ENCODE data around the gene ELOVL1. TPM values are rescaled to one million over a fixed set of nuclear protein-coding genes. Genes with fewer than 3 reads are reported as not detected.

The ELOVL1 gene
- total RNA-seq, 1 experiment from 2014 or later: 21.6 TPM

DNA sequence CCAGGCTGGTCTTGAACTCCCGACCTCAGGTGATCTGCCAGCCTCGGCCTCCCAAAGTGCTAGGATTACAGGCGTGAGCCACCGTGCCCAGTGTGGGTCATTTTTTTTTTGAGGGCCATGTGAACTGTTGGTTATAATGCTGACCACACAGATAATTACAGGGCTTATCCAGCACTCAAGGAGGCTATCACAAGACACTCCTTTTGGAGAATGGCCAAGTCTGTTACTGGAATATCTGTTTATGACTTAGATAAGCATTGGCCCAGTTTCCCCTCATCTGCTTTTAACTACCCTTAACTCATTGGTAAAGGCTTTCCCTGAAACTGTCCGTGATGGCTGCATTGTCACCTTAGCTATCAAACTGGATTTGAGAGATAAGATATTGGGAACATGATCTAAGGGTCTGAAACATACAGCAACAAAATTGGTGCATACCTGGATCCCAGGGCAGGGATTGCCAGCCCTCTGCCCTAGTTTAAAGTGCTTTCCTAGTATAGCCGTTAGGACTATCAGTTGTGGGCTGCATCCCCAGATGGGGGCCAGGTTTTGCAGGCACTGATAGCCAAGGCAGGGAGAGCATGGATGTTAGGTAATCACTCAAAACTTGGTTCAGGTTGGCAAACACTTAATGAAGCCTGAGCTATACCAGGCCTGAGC, 37.5 kb upstream of the ELOVL1 start:
- no peaks in the 10 kb centered on the region for H3K79me1 ChIP-seq (ENCODE audit: insufficient read depth, low read depth, low read length, poor library complexity, severe bottlenecking)
- Mint-ChIP-seq H3K4me1 (no peaks in the 10 kb centered on the region), H3K4me3 (no peak overlapping the region), H3K27ac (no peak overlapping the region; a peak in 1 of 7 replicates), H3K27me3 (ENCODE audit: low read depth) (no peaks in the 10 kb centered on the region), H3K36me3 (ENCODE audit: insufficient read depth in 1 of 3, low read depth in 3 of 3) (peaks cover 4 to 49% (median 28%) of the 10 kb centered on the region in 3 experiments; a peak in 6 of 7 replicates), H3K9me3 (no peaks in the 10 kb centered on the region)
- no peak overlapping the region for H4K5ac ChIP-seq (ENCODE audit: insufficient read length, low read depth, low read length)
- H2BK5ac ChIP-seq (ENCODE audit: insufficient read length, low read length): no peak overlapping the region
- no peaks in the 10 kb centered on the region for H3K27me3 ChIP-seq (ENCODE audit: insufficient read depth, low read length)
- H2BK20ac ChIP-seq (ENCODE audit: low read depth, low read length, poor library complexity, severe bottlenecking): no peak overlapping the region
- no peaks in the 10 kb centered on the region for H3K9me3 ChIP-seq (ENCODE audit: control insufficient read depth, low read depth, low read length)
- H3K79me2 ChIP-seq (ENCODE audit: insufficient read depth, low read length): no peaks in the 10 kb centered on the region; the same call in 1 of the 2 replicates
- no peak overlapping the region for H2AFZ ChIP-seq (ENCODE audit: low read length)
- H4K8ac ChIP-seq (replicated peaks; ENCODE audit: insufficient read length, low read depth, low read length): no peak overlapping the region
- H3K56ac ChIP-seq (ENCODE audit: insufficient read length, low read depth, low read length): no peak overlapping the region
- H2AK5ac ChIP-seq (ENCODE audit: insufficient read length, low read length): no peak overlapping the region
- no peak overlapping the region for H3K4ac ChIP-seq (ENCODE audit: low read depth, low read length)
- no peak overlapping the region for H3K14ac ChIP-seq (ENCODE audit: insufficient read depth, low read length)
- H3K9ac ChIP-seq (ENCODE audit: extremely low read depth, insufficient read length, low read length): no peak overlapping the region
- no peaks in the 10 kb centered on the region for H4K20me1 ChIP-seq (ENCODE audit: control insufficient read depth, insufficient read depth, insufficient read length)
- no peak overlapping the region for H4K91ac ChIP-seq (ENCODE audit: insufficient read length, low read depth, low read length)
- no peak overlapping the region for H2BK120ac ChIP-seq (ENCODE audit: low read depth, low read length, poor library complexity, severe bottlenecking)
- H3K18ac ChIP-seq (ENCODE audit: insufficient read length, low read depth, low read length): no peak overlapping the region
- no peak overlapping the region for H3K27ac ChIP-seq (ENCODE audit: insufficient read length, low read depth, low read length)
- no peak overlapping the region for H3K23ac ChIP-seq (ENCODE audit: insufficient read length, low read depth, low read length)
- no peak overlapping the region for H2BK12ac ChIP-seq (ENCODE audit: insufficient read length, low read depth, low read length)
- TF ChIP-seq, protein P1, sequence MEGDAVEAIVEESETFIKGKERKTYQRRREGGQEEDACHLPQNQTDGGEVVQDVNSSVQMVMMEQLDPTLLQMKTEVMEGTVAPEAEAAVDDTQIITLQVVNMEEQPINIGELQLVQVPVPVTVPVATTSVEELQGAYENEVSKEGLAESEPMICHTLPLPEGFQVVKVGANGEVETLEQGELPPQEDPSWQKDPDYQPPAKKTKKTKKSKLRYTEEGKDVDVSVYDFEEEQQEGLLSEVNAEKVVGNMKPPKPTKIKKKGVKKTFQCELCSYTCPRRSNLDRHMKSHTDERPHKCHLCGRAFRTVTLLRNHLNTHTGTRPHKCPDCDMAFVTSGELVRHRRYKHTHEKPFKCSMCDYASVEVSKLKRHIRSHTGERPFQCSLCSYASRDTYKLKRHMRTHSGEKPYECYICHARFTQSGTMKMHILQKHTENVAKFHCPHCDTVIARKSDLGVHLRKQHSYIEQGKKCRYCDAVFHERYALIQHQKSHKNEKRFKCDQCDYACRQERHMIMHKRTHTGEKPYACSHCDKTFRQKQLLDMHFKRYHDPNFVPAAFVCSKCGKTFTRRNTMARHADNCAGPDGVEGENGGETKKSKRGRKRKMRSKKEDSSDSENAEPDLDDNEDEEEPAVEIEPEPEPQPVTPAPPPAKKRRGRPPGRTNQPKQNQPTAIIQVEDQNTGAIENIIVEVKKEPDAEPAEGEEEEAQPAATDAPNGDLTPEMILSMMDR (conservative IDR thresholded peaks at IDR 0.05): no peak
- no peak for DNase-seq
- WGBS (ENCODE audit: extremely low coverage, insufficient read length, low lambda C conversion rate): no CpG with 5 or more reads among the region's 6 CpGs
- H3K23me2 ChIP-seq (ENCODE audit: insufficient read length, low read depth, low read length, poor library complexity, severe bottlenecking): no peaks in the 10 kb centered on the region
- no peak overlapping the region for H2BK15ac ChIP-seq (ENCODE audit: low read depth, low read length)
- no peak overlapping the region for H3T11ph ChIP-seq (ENCODE audit: low read length)
- H3K4me1 ChIP-seq (ENCODE audit: insufficient read depth, low read length): no peaks in the 10 kb centered on the region
- no peak overlapping the region for H3K4me2 ChIP-seq (ENCODE audit: insufficient read depth, insufficient read length, low read length)
